ENCODE results near the gene PLPP2.

DNA sequence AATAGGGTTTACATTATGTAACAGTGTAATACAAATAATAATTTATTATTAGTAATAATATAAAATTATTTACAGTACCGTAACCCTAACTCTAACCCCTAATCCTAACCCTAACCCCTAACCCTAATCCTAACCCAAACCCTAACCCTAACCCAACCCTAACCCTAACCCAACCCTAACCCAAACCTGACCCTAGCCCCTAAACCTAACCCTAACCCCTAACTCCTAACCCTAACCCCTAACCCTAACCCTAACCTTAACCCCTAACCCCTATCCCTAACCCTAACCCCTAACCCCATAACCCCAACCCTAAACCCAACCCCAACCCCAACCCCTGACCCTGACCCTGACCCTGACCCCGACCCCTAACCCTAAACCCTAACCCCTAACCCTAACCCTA is 45.7 kb downstream of the PLPP2 start:
- TF ChIP-seq TAF1 (IDR thresholded peaks at IDR 0.05; ENCODE audit: low read depth) = no peak
- TF ChIP-seq CTCF (IDR thresholded peaks at IDR 0.05; ENCODE audit: poor library complexity, severe bottlenecking) = no peak
- TF ChIP-seq EZH2 (IDR thresholded peaks at IDR 0.05; ENCODE audit: borderline replicate concordance, insufficient read depth, low read length, poor library complexity, severe bottlenecking) = no peak
- TF ChIP-seq RAD21 (conservative IDR thresholded peaks at IDR 0.05) = no peak
